Peyer's patch (tissue), 4 donors: Measurements from ENCODE around the gene PSMG1.
"Not testable (repeated sequence)": the region's sequence is repeated elsewhere in the genome, so short reads cannot be mapped to it uniquely, and the experiment has no call there.

Experiments used
- POLR2A ChIP-seq, 2 donors: fragments of 450-650 bp; IDR thresholded peaks; one replicate each; pipeline ENCODE4 v1.5.1; 2017; ENCODE audit warnings: antibody characterized with exemption in 2 of 2, mild to moderate bottlenecking in 2 of 2, moderate library complexity in 2 of 2
- TF ChIP-seq, protein P1 (sequence below), 6 experiments: fragments of 450-650 bp in 4 of 6; fragments of 200-600 bp in 2 of 6; sonication (generic) in 1 of 6; IDR thresholded peaks; one replicate each; pipeline ENCODE4 v1.5.1; 2017 to 2019; ENCODE audit warnings: antibody characterized with exemption in 6 of 6, mild to moderate bottlenecking in 3 of 6, moderate library complexity in 1 of 6

DNA sequence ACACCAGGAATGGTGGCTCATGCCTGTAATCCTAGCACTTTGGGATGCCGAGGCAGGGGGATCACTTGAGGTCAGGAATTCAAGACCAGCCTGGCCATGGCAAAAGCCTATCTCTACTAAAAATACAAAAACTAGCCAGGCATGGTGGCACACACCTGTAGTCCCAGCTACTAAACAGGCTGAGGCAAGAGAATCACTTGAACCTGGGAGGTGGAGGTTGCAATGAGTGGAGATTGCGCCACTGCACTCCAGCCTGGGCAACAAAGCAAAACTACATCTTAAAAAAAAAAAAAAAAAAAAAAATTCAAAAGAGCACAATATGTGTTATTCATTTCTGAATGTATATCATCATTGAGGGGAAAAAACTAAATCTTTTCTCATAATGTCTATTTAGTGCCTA, 37.6 kb upstream of the PSMG1 start:
- TF ChIP-seq, protein P1, sequence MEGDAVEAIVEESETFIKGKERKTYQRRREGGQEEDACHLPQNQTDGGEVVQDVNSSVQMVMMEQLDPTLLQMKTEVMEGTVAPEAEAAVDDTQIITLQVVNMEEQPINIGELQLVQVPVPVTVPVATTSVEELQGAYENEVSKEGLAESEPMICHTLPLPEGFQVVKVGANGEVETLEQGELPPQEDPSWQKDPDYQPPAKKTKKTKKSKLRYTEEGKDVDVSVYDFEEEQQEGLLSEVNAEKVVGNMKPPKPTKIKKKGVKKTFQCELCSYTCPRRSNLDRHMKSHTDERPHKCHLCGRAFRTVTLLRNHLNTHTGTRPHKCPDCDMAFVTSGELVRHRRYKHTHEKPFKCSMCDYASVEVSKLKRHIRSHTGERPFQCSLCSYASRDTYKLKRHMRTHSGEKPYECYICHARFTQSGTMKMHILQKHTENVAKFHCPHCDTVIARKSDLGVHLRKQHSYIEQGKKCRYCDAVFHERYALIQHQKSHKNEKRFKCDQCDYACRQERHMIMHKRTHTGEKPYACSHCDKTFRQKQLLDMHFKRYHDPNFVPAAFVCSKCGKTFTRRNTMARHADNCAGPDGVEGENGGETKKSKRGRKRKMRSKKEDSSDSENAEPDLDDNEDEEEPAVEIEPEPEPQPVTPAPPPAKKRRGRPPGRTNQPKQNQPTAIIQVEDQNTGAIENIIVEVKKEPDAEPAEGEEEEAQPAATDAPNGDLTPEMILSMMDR (IDR thresholded peaks at IDR 0.05): not testable (repeated sequence)
- TF ChIP-seq POLR2A (IDR thresholded peaks at IDR 0.05): not testable (repeated sequence)
